ENCODE results near the gene PSTPIP2.
"Not testable (repeated sequence)": the region's sequence is repeated elsewhere in the genome, so short reads cannot be mapped to it uniquely, and the experiment has no call there.

PSTPIP2 gene

GRCh38 chr18:46035696-46036680, 36.1 kb downstream of the PSTPIP2 start:
- no peak for DNase-seq

GRCh38 chr18:46034230-46034629, 37.8 kb downstream of the PSTPIP2 start:
- no peak for DNase-seq

DNA sequence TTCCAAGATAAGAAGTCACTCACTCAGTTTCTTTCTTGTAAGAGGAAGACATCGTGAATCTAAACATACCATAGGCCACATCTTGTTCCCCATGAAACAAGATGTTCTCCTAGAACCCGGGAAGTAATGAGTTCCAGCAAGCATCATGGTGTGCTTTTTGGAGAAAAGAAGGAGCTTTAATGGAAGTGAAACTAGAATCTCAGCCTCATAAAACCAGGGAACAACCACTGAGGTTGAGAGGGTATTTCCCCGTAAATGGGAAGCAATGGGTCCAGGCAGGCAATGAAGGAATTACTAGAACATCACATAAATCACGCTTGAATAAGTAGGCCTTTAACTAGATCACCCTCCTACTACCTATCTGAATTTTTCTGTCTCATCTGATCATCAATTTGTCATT, 40.3 kb downstream of the PSTPIP2 start:
- DNase-seq: no peak

- DNase-seq: no peak
Observed at GRCh38 chr18:46028536-46028891, 43.5 kb downstream of the PSTPIP2 start.

GRCh38 chr18:46019936-46020335, 52.1 kb downstream of the PSTPIP2 start:
- DNase-seq: no peak

GRCh38 chr18:46013484-46014189, 58.4 kb downstream of the PSTPIP2 start:
- no peak for DNase-seq

GRCh38 chr18:46010676-46011075, 61.4 kb downstream of the PSTPIP2 start:
- no peak for DNase-seq

DNA sequence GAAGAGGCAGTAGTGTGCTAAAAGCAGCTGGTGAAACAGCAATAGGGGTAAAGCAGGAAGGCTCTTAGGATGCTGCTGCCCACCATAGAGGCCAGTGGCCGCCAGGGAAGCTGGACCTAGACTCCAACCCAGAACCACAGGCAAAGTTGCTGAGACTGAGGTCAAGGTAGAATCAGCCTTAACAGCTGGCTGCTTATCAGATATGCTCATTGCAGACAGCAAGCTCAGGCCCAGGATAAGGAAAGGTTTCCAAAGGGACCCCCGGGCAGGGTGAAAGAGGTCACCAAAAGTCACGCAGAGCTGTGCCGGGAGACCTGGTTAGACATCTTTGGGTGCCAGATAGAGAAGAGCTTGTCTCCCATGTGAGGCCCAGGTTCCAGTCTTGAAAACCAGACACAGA, 62.0 kb downstream of the PSTPIP2 start:
- DNase-seq: no peak

GRCh38 chr18:46009125-46009840, 62.8 kb downstream of the PSTPIP2 start:
- DNase-seq: no peak

- DNase-seq: no peak
Observed at GRCh38 chr18:46008531-46008930, 63.5 kb downstream of the PSTPIP2 start.

DNA sequence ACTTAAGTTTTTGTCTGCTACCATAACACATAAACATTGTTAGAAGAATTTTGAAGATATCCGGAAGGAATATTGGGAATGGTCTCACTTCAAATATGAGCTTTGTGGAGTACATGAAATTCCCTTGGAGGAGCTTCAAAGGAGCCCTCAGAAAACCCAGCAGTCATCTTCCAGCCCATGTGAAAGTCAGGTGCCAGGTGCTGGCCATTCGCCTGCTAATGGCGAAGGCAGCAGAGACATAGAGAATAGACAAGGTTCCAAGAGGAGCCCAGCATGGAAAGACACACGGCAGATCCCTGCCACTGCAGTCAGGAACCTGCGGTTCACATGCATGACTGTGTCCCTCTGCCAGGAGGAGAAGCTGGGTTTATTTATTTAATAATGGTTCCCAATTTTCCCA, 64.9 kb downstream of the PSTPIP2 start:
- DNase-seq: no peak

GRCh38 chr18:46002934-46003333, 69.1 kb downstream of the PSTPIP2 start:
- no peak for DNase-seq

- DNase-seq: no peak
Observed at GRCh38 chr18:46001892-46002291, 70.2 kb downstream of the PSTPIP2 start.

- DNase-seq: no peak
Observed at GRCh38 chr18:46001074-46001473, 71.0 kb downstream of the PSTPIP2 start.

DNA sequence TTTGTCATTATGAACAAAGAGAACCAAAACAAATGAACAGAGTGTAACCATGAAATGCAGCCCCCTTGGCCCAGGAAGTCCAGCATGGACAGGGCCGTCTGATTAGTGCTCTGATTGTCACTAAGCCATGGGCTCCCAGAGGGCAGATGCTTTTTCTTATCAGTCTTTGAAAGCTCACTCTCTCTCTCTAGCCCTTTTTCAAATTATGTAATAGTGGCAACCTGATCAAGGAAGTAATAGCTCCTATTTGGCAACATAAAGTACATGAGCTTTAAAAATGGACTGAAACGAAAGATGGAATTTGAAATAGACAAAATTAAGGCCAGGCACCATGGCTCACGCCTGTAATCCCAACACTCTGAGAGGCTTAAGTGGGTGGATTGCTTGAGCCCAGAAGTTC, 72.5 kb downstream of the PSTPIP2 start:
- DNase-seq: no peak

DNA sequence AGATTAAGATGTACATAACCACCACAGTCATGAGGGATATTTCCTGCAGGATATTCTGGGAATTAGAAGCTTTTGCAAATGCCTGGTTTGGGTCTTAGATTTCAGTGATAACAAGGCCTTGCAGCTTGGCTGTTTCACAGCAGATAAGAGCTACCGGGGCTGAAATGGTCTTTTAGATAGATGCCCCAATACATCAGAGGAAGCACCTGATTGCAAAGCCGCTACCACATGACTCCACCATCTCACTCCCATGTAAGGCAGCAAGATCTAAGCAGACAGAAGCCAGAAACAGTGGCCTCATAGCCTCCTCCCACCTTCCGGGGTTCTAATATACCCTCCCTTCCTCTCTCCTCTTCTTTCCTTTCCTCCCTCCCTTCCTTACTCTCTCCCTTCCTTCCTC, 73.8 kb downstream of the PSTPIP2 start:
- DNase-seq: no peak

DNA sequence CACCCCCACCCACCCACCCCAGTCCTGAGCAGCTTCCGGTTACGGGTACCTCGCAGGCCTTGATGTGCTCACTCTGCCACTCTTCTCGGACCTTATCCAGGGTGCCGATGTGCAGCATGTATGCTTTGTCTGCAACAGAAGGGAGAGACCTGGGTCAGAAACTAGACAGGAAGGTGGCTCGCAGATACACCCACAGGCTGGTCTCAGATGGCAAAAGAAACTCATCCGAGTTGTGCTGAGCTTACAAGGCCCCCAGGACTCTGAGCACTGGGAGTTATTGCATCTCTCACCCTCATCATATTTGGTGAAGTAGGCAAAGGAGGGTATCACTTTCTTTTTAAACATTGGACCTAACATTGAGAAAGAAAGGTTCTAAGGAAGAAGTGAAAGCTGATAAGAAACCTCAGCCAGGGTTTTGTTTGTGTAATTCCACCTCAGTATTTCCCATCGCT, 74.3 kb downstream of the PSTPIP2 start:
- DNase-seq: no peak

GRCh38 chr18:45995461-45995860, 76.6 kb downstream of the PSTPIP2 start:
- DNase-seq: no peak

GRCh38 chr18:45993438-45993837, 78.6 kb downstream of the PSTPIP2 start:
- no peak for DNase-seq

GRCh38 chr18:45992527-45992926, 79.5 kb downstream of the PSTPIP2 start:
- not testable (repeated sequence) for DNase-seq

- no peak for DNase-seq
Observed at GRCh38 chr18:45991788-45992187, 80.3 kb downstream of the PSTPIP2 start.

DNA sequence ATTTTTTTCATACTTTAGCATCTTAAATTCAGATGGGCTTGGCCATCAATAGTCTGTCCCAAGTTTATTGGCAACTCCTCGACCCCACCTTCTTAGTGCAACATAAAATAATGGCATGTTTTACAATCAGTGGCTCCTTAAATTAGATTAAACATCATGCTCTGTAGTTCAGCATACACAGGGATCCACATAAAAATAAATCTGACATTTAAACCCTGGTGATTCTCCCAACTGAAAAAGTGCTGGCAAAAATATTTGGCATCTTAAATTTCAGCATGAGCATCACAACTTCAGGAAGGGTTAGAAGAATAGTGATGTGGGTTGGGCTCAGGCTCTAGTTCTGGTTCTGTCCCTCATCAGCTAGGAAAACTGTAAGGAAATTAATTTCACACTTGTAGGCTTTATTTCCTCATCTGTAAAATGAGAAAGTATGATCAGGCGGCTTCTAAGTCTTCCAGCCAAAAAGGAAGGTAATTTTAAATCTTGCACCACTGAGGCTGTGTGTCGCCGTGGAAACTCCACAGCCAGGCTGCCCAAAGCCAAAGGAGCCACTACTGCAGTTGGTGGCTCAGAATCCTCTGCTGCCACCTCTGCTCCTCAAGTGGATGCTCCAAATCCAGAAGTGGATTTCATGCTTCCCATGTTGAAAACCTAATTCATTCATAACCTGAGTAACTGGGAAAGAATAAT, 87.4 kb downstream of the PSTPIP2 start:
- DNase-seq: no peak

GRCh38 chr18:45981821-45982220, 90.2 kb downstream of the PSTPIP2 start:
- no peak for DNase-seq
